NCI-H187 (cell line): ENCODE measurements around the gene AMPH.
"Not testable (repeated sequence)": the region's sequence is repeated elsewhere in the genome, so short reads cannot be mapped to it uniquely, and the experiment has no call there.

Experiments used
- DNase-seq, 2 experiments: peaks; one replicate each; lab custom pipeline; 2025; lab: John Stamatoyannopoulos, UW

Gene AMPH

GRCh38 chr7:38395921-38396552 lies 235.1 kb downstream of the AMPH start:
- DNase-seq = not testable (repeated sequence)

GRCh38 chr7:38394660-38395059 lies 236.5 kb downstream of the AMPH start:
- no peak for DNase-seq

DNA sequence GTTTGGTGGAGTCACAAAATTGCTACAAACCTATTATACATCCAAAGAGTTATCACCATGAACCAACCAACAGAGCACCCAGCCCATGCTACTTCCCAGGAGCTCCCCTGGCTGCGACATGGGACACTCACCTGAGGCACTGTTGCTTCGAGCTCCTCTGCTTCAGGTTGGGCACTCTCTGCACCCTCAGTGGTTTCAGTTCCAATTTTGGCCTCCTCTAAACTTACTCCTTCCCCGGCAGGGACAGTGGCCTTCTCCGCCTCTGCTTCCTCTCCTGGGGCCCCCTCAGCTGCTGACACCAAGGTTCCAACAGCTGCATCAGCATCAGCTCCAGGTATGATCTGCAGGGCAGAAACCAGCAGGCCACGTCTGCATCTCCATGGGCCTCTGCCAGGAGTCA lies 237.3 kb downstream of the AMPH start:
- DNase-seq = no peak

DNA sequence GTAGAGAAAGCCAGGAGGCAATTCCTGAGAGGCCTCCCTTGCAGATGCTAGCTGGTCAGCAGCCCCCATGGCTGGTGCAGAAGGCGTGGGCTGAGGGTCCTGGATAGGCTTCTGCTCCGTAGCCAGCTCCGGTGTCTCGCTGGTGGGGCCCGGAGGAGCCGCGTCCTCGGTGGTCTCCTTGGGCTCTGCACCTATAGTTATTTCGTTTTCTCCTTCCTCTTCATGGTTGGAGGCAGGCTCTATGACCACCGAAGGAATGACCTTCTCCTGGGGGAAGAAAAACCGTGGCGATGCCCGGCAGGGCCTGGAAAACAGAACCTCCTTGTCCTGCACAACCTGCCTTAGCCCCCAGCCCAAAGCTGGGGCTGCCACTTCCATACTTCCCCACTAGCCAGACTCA lies 239.4 kb downstream of the AMPH start:
- DNase-seq = no peak

GRCh38 chr7:38385682-38386081 lies 245.5 kb downstream of the AMPH start:
- DNase-seq = no peak

GRCh38 chr7:38383281-38383680 lies 247.9 kb downstream of the AMPH start:
- no peak for DNase-seq

- DNase-seq = no peak
Measured at GRCh38 chr7:38382684-38383083, 248.5 kb downstream of the AMPH start.

- no peak for DNase-seq
Measured at GRCh38 chr7:38375453-38375852, 255.7 kb downstream of the AMPH start.

DNA sequence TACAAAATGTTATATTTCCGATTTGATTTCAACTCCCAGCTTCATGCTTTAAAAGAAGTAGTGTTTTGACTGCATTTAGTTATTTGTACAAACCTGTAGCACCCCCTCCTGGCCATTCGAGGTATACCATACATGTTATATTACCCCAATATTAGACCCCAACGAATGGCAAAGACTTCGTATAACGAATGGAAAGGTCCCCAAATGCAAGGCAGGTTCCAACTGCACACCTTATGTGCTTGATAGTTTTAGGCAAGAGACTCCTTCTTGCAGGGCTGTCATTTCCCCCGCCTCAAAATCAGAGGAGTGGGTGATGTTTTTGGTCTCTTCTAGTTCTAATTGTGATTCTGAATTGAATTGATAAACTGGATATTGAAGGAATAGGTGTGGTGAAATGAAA lies 256.7 kb downstream of the AMPH start:
- DNase-seq = no peak

DNA sequence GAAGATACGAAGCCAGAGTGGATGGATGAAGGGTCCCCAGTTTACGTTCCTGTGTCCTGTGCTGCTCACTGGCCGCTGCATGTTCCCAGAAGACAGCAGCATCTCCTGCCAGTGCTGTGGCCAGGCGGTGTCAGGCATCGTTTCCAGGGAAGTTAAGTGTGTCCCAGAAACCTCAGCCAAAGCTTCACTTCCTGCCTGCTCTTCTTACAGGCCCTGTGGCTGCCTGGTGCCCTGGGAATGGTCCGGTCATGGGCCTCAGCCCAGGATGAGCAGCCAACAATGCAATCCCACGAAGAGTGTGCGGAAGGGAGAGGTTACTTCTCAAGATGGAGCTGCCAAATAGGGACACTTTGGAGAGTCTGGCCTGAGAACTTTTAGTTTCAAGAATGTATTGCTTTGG lies 258.0 kb downstream of the AMPH start:
- DNase-seq = no peak

DNA sequence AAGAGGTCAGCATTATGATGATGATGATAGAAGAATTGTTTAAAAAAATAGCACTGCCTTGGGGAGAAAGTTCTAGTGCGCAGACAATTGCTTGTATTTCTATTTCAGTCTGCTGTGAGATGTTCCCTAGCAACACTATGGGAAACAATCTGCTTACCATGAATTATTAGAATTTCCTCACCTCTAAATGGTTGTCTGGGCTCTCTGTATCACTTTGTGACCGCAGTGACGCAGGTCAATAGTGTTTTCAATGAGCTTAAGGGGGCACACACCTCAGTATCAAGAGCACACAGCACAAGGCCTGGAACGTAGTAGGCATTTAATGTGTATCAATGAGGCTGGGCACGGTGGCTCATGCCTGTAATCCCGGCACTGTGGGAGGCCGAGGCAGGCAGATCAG lies 258.9 kb downstream of the AMPH start:
- no peak for DNase-seq

GRCh38 chr7:38369816-38370493 lies 261.2 kb downstream of the AMPH start:
- DNase-seq = peak; percentile 31 to 57

GRCh38 chr7:38368191-38368605 lies 263.0 kb downstream of the AMPH start:
- peak in 1 of 2 experiments; percentile 8 for DNase-seq

DNA sequence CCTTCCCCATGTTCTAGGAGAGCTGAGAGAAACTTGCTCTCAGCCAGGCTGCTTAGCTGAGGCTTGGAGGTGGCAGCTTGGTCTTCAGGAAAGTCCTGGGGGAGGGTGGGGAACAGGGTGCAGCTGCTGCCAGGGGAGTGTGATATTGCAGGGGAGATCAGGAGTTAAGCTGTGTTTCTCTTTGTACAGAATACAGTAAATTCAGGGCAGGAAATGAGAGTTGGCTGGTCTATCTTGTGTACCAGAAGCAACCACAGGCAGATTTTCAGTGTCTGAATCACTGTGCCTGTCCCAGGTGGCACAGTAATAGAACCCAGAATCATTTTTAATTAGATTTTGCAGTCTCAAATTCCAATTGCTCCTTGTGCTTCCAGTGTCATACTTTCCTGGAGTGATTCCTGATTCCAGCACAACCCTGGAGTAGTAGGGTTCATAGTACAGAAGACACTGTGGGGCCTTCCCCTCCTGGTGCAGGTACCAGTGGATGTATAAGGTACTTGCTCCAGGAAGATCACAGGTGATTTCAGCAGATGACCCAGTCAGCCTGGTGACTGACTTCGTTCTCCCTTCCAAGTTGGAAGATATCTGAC lies 263.8 kb downstream of the AMPH start:
- no peak for DNase-seq

DNA sequence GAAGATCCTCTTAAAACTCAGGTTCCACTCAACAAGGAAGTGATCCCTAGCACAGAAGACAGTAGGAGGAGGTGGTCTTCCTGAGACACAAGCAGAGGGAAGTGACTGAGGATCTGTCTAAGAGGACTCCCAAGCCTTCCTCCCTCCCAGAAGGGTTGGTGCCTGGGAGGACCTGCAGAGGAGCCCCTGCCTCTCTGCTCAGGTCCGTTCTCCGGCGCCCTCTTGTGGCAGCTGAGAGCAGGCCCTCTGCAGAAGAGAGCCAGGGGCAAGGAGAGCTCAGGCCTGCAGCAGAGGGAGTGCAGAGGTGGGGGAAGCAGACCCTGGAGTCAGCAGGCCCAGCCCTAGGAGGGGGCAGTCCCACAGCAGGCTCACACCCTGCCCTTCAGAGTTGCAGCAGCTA lies 267.8 kb downstream of the AMPH start:
- not testable (repeated sequence) for DNase-seq

DNA sequence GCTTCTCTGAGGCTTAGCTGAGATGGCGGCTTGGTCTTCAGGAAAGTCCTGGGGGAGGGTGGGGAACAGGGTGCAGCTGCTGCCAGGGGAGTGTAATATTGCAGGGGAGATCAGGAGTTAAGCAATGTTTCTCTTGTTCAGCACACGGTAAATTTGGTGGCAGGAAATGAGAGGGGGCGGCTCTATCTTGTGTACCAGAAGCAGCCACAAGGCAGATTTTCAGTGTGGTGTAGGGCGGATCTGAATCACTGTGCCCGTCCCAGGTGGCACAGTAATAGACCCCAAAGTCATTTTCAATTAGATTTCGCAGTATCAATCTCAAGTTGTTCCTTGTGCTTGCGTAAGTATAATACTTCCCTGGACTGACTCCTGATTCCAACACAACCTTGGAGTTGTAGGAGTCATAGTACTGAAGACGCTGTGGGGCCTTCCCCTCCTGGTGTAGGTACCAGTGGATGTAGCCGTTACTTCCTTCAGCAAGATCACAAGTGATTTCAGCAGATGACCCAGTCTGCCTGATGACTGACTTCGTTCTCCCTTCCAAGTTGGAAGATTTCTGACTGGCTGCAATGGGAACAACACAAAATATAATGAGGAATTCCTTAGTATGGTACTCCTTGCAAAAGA lies 268.4 kb downstream of the AMPH start:
- not testable (repeated sequence) for DNase-seq

DNA sequence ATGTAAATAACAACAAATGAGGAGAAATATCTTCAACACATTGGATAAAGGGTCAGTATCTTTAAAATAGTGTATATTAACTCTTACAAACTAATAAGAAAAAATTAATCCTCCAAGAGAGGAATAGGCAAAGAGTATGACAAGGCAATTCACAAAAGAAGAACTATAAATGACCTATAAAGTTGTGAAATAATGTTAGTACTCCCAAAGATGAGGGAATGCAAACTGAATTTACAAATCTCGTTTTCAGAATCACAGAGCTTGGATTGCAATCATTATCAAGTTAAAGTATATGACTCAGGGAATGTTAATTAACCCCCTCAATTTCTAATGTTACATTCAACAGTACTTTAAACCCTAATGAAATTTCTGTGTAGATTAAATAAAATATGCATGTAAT lies 270.4 kb downstream of the AMPH start:
- DNase-seq = no peak

GRCh38 chr7:38359071-38359601 lies 272.0 kb downstream of the AMPH start:
- DNase-seq = not testable (repeated sequence)

DNA sequence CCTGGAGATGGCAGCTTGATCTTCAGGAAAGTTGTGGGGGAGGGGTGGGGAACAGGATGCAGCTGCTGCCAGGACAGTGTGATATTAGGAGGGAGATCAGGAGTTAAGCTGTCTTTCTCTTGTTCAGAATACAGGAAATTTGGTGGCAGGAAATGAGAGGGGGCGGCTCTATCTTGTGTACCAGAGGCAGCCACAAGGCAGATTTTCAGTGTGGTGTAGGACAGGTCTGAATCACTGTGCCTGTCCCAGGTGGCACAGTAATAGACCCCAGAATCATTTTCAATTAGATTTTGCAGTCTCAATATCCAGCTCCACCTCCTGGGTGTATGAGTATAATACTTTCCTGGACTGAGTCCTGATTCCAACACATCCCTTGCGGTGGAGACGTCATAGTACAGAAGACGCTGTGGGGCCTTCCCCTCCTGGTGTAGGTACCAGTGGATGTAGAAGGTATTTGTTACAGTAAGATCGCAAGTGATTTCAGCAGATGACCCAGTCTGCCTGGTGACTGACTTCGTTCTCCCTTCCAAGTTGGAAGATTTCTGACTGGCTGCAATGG lies 272.8 kb downstream of the AMPH start:
- not testable (repeated sequence) for DNase-seq

GRCh38 chr7:38354271-38354851 lies 276.8 kb downstream of the AMPH start:
- not testable (repeated sequence) for DNase-seq

- DNase-seq = not testable (repeated sequence)
Measured at GRCh38 chr7:38353431-38353881, 277.7 kb downstream of the AMPH start.

- DNase-seq = no peak
Measured at GRCh38 chr7:38351601-38352000, 279.6 kb downstream of the AMPH start.
